Measurements from ENCODE around the gene GNA12.
"Not testable (repeated sequence)": the region's sequence is repeated elsewhere in the genome, so short reads cannot be mapped to it uniquely, and the experiment has no call there.

GNA12 gene

GRCh38 chr7:2753148-2753547 is 91.0 kb downstream of the GNA12 start:
- no peak for DNase-seq (ENCODE audit: low read depth, low spot score)

- no peak for DNase-seq (ENCODE audit: low read depth, low spot score)
Observed at GRCh38 chr7:2751086-2751485, 93.0 kb downstream of the GNA12 start.

- DNase-seq (ENCODE audit: low read depth, low spot score): no peak
Observed at GRCh38 chr7:2750004-2750407, 94.1 kb downstream of the GNA12 start.

- not testable (repeated sequence) for DNase-seq (ENCODE audit: low read depth, low spot score)
Observed at GRCh38 chr7:2748684-2749083, 95.4 kb downstream of the GNA12 start.

GRCh38 chr7:2743523-2744185 is 100.5 kb downstream of the GNA12 start:
- DNase-seq (ENCODE audit: low read depth, low spot score): not testable (repeated sequence)

GRCh38 chr7:2738766-2739549 is 105.2 kb downstream of the GNA12 start:
- DNase-seq (ENCODE audit: low read depth, low spot score): no peak

GRCh38 chr7:2737771-2738540 is 106.2 kb downstream of the GNA12 start:
- no peak for DNase-seq (ENCODE audit: low read depth, low spot score)

GRCh38 chr7:2737005-2737743 is 106.9 kb downstream of the GNA12 start:
- not testable (repeated sequence) for DNase-seq (ENCODE audit: low read depth, low spot score)

GRCh38 chr7:2736411-2736914 is 107.6 kb downstream of the GNA12 start:
- DNase-seq (ENCODE audit: low read depth, low spot score): no peak

- no peak for DNase-seq (ENCODE audit: low read depth, low spot score)
Observed at GRCh38 chr7:2735744-2736143, 108.4 kb downstream of the GNA12 start.

- no peak for DNase-seq (ENCODE audit: low read depth, low spot score)
Observed at GRCh38 chr7:2734751-2735571, 109.1 kb downstream of the GNA12 start.

GRCh38 chr7:2734084-2734686 is 109.9 kb downstream of the GNA12 start:
- DNase-seq (ENCODE audit: low read depth, low spot score): no peak

GRCh38 chr7:2732959-2733584 is 111.0 kb downstream of the GNA12 start:
- no peak for DNase-seq (ENCODE audit: low read depth, low spot score)

- DNase-seq (ENCODE audit: low read depth, low spot score): no peak
Observed at GRCh38 chr7:2732388-2732787, 111.7 kb downstream of the GNA12 start.

- DNase-seq (ENCODE audit: low read depth, low spot score): no peak
Observed at GRCh38 chr7:2730846-2731770, 113.0 kb downstream of the GNA12 start.

- DNase-seq (ENCODE audit: low read depth, low spot score): no peak
Observed at GRCh38 chr7:2729893-2730716, 114.0 kb downstream of the GNA12 start.

GRCh38 chr7:2729031-2729892 is 114.8 kb downstream of the GNA12 start:
- no peak for DNase-seq (ENCODE audit: low read depth, low spot score)
